ENCODE results near the gene GAS7. TPM values are rescaled to one million over a fixed set of nuclear protein-coding genes. Genes with fewer than 3 reads are reported as not detected.

The GAS7 gene
- total RNA-seq, 2 experiments from 2014 or later: 0.60 to 1.3 TPM

- ChIA-PET CTCF (no interaction called here), POLR2A (no interaction called here)
- intact Hi-C loops (cut with DNase I, micrococcal nuclease): no loop called here
- Mint-ChIP-seq H3K27me3 (no peaks in the 10 kb centered on the region), H3K27ac (no peak overlapping the region), H3K9me3 (ENCODE audit: low read depth) (no peaks in the 10 kb centered on the region), H3K4me1 (no peaks in the 10 kb centered on the region), H3K36me3 (ENCODE audit: low read depth) (no peaks in the 10 kb centered on the region), H3K4me3 (no peak overlapping the region)
- ATAC-seq (no peak), DNase-seq (no peak)
Measured at GRCh38 chr17:10046786-10047785, 151.3 kb downstream of the GAS7 start.

- Mint-ChIP-seq H3K9me3 (ENCODE audit: low read depth) (no peaks in the 10 kb centered on the region), H3K4me1 (no peaks in the 10 kb centered on the region), H3K27ac (no peak overlapping the region), H3K36me3 (ENCODE audit: low read depth) (no peaks in the 10 kb centered on the region), H3K27me3 (no peaks in the 10 kb centered on the region), H3K4me3 (no peak overlapping the region)
- DNase-seq (no peak), ATAC-seq (no peak)
- intact Hi-C loops (cut with DNase I, micrococcal nuclease): no loop called here
- POLR2A ChIA-PET: no interaction called here
- CTCF ChIA-PET: no interaction called here
Measured at GRCh38 chr17:10045871-10046658, 152.3 kb downstream of the GAS7 start.

- no peak for ATAC-seq
- intact Hi-C loops (cut with DNase I, micrococcal nuclease): loop anchor here in 1 of 2 experiments (5.0 kb wide), 1 partner anchor 185 kb away; no protein-coding TSS in a partner anchor
- H3K4me3 Mint-ChIP-seq: no peak overlapping the region
- ChIA-PET POLR2A (no interaction called here), CTCF (interaction anchor here (0.6 kb wide), 1 partner anchor 94 kb away, joined by 3 read pairs; no protein-coding TSS in a partner anchor)
- no peak overlapping the region for H3K27ac Mint-ChIP-seq
- no peaks in the 10 kb centered on the region for H3K36me3 Mint-ChIP-seq (ENCODE audit: low read depth)
- no peaks in the 10 kb centered on the region for H3K9me3 Mint-ChIP-seq (ENCODE audit: low read depth)
- DNase-seq: no peak
- H3K4me1 Mint-ChIP-seq: peaks cover 5% of the 10 kb centered on the region
- H3K27me3 Mint-ChIP-seq: no peaks in the 10 kb centered on the region
Measured at GRCh38 chr17:10042589-10043244, 155.7 kb downstream of the GAS7 start.

- no peaks in the 10 kb centered on the region for H3K9me3 Mint-ChIP-seq (ENCODE audit: low read depth)
- intact Hi-C loops (cut with DNase I, micrococcal nuclease): loop anchor here in 1 of 2 experiments (5.0 kb wide), 1 partner anchor 185 kb away; no protein-coding TSS in a partner anchor
- CTCF ChIA-PET: no interaction called here
- H3K27me3 Mint-ChIP-seq: no peaks in the 10 kb centered on the region
- H3K4me3 Mint-ChIP-seq: no peak overlapping the region
- POLR2A ChIA-PET: no interaction called here
- peak; percentile 51 for ATAC-seq
- no peaks in the 10 kb centered on the region for H3K36me3 Mint-ChIP-seq (ENCODE audit: low read depth)
- no peak overlapping the region for H3K27ac Mint-ChIP-seq
- no peak for DNase-seq
- peaks cover 5% of the 10 kb centered on the region for H3K4me1 Mint-ChIP-seq
Measured at GRCh38 chr17:10041916-10042588, 156.4 kb downstream of the GAS7 start.

DNA sequence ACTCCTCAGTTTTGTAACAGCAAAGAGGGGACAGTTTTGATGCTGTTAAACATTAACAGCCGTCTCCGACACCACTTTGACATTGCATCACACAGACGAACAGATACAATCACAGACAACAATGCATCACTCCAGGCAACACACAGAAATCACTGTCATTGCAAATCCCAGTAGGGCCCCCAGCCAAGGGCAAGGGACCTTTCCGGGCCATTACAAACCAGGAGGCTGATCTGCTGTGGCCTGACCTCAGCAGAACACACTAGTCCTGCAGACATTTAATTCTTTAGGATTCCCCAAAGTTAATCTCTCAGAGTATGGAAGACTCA is 157.2 kb downstream of the GAS7 start:
- H3K36me3 Mint-ChIP-seq (ENCODE audit: low read depth): no peaks in the 10 kb centered on the region
- intact Hi-C loops (cut with DNase I, micrococcal nuclease): loop anchor here in 1 of 2 experiments (5.0 kb wide), 1 partner anchor 186 kb away; no protein-coding TSS in a partner anchor
- H3K4me3 Mint-ChIP-seq: no peak overlapping the region
- H3K27ac Mint-ChIP-seq: no peak overlapping the region
- DNase-seq (no peak), ATAC-seq (no peak)
- ChIA-PET POLR2A (no interaction called here), CTCF (interaction anchor here (0.5 kb wide), 1 partner anchor 52 kb away, joined by 3 read pairs; no protein-coding TSS in a partner anchor)
- H3K4me1 Mint-ChIP-seq: peaks cover 5% of the 10 kb centered on the region
- no peaks in the 10 kb centered on the region for H3K9me3 Mint-ChIP-seq (ENCODE audit: low read depth)
- no peaks in the 10 kb centered on the region for H3K27me3 Mint-ChIP-seq

DNA sequence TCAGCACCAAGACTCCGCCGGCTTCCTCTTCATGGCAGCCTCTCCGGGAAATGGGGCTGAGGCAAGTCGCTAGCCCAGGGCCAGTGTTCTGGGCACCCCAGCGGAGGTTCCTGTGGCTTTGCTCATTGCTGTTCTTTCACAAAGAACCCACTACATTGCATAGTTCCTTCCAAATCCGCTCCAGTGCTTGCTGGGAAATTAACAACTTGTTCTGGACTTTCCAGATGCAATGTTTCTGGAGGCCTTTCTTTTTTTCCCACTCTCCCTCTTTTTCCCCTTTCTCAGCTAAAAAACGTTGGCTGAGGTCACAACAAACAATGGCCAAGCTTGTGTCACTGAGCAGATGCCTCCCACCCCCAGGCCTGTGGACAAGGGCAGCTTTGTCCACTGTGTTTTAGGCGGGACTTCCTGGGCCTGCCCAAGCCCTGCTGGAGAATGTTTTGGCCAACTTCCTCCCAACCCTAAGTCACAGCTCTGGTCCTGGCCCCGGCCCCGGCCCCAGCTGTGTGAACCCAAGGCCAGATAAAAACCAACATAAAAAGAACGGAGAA is 161.8 kb downstream of the GAS7 start:
- H3K4me3 Mint-ChIP-seq: no peak overlapping the region
- H3K9me3 Mint-ChIP-seq (ENCODE audit: low read depth): no peaks in the 10 kb centered on the region
- no peak overlapping the region for H3K27ac Mint-ChIP-seq
- H3K27me3 Mint-ChIP-seq: no peaks in the 10 kb centered on the region
- CTCF ChIA-PET: no interaction called here
- no peak for DNase-seq
- POLR2A ChIA-PET: no interaction called here
- intact Hi-C loops (cut with DNase I, micrococcal nuclease): no loop called here
- no peak for ATAC-seq
- H3K4me1 Mint-ChIP-seq: peaks cover 5% of the 10 kb centered on the region
- no peaks in the 10 kb centered on the region for H3K36me3 Mint-ChIP-seq (ENCODE audit: low read depth)

- Mint-ChIP-seq H3K27ac (no peak overlapping the region), H3K27me3 (no peaks in the 10 kb centered on the region), H3K4me3 (no peak overlapping the region), H3K36me3 (ENCODE audit: low read depth) (no peaks in the 10 kb centered on the region), H3K9me3 (ENCODE audit: low read depth) (no peaks in the 10 kb centered on the region), H3K4me1 (peaks cover 5% of the 10 kb centered on the region)
- POLR2A ChIA-PET: no interaction called here
- DNase-seq (no peak), ATAC-seq (no peak)
- intact Hi-C loops (cut with DNase I, micrococcal nuclease): no loop called here
- CTCF ChIA-PET: no interaction called here
Measured at GRCh38 chr17:10035885-10036284, 162.5 kb downstream of the GAS7 start.

DNA sequence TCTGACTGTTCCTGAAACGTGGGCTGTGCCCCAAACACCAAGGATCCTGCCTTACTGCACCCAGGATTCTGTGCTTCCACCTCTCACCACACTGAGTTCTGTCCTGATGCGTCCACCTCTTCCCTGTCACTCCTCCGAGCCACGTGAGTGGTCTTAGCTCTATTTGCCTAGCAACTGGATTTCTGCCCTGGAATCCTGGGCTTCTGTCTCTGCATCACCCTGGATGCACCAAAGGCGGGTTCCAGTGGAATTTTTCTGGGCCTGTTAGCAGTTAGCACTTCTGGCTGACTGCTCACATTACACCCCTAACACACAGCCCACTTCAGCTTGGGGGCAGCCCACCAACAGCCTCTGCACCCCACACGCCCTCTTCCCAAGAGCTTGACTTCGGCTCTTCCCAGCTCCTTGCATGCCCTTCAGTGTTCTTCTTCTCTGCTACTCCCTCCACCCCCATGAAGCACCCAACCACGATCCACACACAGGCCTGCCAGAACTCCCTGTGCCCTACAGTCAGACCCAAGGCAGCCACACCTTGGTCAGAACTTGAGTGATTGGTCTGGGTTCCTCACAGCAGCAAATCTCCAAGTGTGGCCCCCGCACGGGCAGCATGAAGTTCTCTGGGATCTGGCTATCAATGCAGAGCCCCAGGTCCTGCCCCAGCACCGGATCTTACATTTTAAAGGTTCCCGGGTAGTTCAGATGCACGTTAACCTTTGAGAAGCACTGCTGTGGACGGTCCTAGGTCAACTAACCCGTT is 163.5 kb downstream of the GAS7 start:
- CTCF ChIA-PET: no interaction called here

GRCh38 chr17:10033959-10034358 is 164.4 kb downstream of the GAS7 start:
- POLR2A ChIA-PET: no interaction called here
- Mint-ChIP-seq H3K27ac (no peak overlapping the region), H3K9me3 (ENCODE audit: low read depth) (no peaks in the 10 kb centered on the region), H3K27me3 (no peaks in the 10 kb centered on the region), H3K36me3 (ENCODE audit: low read depth) (no peaks in the 10 kb centered on the region), H3K4me1 (no peaks in the 10 kb centered on the region), H3K4me3 (no peak overlapping the region)
- CTCF ChIA-PET: interaction anchor here (0.7 kb wide), 1 partner anchor 91 kb away, joined by 3 read pairs; no protein-coding TSS in a partner anchor
- DNase-seq (no peak), ATAC-seq (no peak)
- intact Hi-C loops (cut with DNase I, micrococcal nuclease): no loop called here

More for the DNA sequence above, 163.5 kb downstream of the GAS7 start:
- Mint-ChIP-seq H3K4me3 (no peak overlapping the region), H3K9me3 (ENCODE audit: low read depth) (no peaks in the 10 kb centered on the region), H3K27ac (no peak overlapping the region), H3K36me3 (ENCODE audit: low read depth) (no peaks in the 10 kb centered on the region), H3K27me3 (no peaks in the 10 kb centered on the region), H3K4me1 (no peaks in the 10 kb centered on the region)
- POLR2A ChIA-PET: no interaction called here
- DNase-seq (no peak), ATAC-seq (no peak)
- intact Hi-C loops (cut with DNase I, micrococcal nuclease): no loop called here

DNA sequence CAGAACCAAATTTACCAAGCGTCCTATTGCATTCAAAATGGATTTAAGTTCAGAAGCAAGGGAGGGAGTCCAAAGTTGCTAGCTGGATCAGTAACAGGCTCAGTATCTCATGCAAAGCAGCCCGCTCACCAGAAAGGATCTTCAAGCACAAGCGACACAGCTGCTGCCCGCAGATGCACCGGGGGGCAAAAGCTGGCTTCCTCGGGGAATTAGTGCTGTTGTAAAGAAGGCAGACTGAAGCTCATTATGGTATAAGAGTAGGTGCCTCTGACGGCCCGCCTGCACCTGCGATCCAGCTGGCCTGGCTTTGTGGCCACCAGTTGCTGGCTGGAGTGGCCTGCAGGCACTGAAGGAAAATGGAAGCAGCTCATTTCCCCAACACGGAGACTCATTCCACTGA is 165.0 kb downstream of the GAS7 start:
- no peaks in the 10 kb centered on the region for H3K36me3 Mint-ChIP-seq (ENCODE audit: low read depth)
- POLR2A ChIA-PET: no interaction called here
- ATAC-seq (no peak), DNase-seq (no peak)
- H3K4me1 Mint-ChIP-seq: no peaks in the 10 kb centered on the region
- H3K27ac Mint-ChIP-seq: no peak overlapping the region
- no peaks in the 10 kb centered on the region for H3K9me3 Mint-ChIP-seq (ENCODE audit: low read depth)
- no peak overlapping the region for H3K4me3 Mint-ChIP-seq
- intact Hi-C loops (cut with DNase I, micrococcal nuclease): no loop called here
- CTCF ChIA-PET: interaction anchor here (0.7 kb wide), 1 partner anchor 92 kb away, joined by 3 read pairs; no protein-coding TSS in a partner anchor
- no peaks in the 10 kb centered on the region for H3K27me3 Mint-ChIP-seq

Measured in activated CD4-positive, alpha-beta T cell treated with anti-CD3 and anti-CD28 coated beads for 36 hours (primary cell).